GM12875 (cell line): ENCODE data around the gene NOX5.

Experiments used
- H3K4me3 ChIP-seq: one replicate; pipeline ENCODE4 v1.5.1; 2011; ENCODE audit warnings: low read depth, low read length, control low read depth
- TF ChIP-seq, protein P1 (sequence below): IDR thresholded peaks from 2 replicates; pipeline ENCODE4 v1.5.1; 2011; ENCODE audit warnings: low read depth, mild to moderate bottlenecking, control low read depth, inconsistent platforms, low read length, moderate library complexity, borderline replicate concordance; ENCODE audit not compliant: insufficient read depth

Gene NOX5

DNA sequence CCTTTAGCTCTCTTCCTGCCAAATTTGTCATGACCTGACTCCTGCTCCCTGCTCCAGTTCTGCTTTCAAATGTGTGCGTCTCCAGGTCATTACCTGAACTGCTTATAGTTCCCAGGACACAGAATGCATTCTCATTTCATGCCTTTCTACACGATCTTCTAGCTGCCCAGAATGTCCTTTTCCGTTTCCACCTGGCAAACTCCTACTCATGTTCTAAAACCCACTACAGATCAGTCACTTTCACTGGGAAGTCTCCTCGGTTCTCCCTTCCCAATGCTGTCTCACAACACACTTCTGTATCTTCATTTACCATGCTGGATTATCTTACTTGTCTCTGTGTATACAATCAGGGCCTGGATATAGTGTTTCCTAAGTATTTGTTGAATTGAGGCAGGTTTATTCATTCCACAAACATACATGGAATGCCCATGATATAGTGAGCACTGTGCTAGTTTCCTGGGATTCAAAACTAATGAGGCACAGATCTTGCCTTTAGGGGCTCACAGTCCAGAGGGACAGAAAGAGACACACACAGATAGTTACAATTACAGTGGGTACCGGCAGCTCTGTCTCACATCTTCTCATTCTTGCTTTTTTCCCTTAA, 1.6 kb upstream of the NOX5 start:
- H3K4me3 ChIP-seq = no peak overlapping the region
- TF ChIP-seq, protein P1, sequence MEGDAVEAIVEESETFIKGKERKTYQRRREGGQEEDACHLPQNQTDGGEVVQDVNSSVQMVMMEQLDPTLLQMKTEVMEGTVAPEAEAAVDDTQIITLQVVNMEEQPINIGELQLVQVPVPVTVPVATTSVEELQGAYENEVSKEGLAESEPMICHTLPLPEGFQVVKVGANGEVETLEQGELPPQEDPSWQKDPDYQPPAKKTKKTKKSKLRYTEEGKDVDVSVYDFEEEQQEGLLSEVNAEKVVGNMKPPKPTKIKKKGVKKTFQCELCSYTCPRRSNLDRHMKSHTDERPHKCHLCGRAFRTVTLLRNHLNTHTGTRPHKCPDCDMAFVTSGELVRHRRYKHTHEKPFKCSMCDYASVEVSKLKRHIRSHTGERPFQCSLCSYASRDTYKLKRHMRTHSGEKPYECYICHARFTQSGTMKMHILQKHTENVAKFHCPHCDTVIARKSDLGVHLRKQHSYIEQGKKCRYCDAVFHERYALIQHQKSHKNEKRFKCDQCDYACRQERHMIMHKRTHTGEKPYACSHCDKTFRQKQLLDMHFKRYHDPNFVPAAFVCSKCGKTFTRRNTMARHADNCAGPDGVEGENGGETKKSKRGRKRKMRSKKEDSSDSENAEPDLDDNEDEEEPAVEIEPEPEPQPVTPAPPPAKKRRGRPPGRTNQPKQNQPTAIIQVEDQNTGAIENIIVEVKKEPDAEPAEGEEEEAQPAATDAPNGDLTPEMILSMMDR = no peak

DNA sequence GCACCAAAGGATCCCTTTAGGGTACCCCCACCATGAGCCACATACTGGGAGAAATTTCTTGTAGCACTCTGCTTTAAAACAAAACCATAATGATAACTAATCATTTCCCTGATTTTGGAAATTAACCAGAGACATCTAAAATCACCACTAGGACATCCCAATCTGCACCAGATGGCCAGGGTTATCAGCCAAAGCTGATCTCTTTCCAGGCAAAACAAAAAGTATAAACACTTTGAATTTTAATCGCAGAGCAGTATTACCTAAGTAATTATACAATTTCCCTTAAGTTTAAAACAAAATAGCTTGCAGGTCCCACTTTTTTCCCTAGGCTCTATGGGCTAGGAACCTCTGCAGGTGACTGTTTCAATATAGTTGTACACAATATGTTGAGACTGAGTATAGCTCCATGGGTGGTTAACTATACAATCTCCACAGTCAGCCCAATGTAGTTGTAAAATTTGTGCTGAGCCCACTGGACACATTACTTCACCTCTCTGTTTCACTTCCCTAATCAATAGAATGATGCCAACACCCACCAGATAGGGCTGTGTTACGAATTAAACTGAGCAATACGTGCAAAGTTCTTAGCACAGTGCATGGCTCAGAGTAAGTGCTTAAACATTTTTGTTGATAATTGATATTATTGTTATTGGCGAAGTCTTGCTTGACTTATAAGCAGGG, 629 bp upstream of the NOX5 start:
- TF ChIP-seq, protein P1 = no peak

DNA sequence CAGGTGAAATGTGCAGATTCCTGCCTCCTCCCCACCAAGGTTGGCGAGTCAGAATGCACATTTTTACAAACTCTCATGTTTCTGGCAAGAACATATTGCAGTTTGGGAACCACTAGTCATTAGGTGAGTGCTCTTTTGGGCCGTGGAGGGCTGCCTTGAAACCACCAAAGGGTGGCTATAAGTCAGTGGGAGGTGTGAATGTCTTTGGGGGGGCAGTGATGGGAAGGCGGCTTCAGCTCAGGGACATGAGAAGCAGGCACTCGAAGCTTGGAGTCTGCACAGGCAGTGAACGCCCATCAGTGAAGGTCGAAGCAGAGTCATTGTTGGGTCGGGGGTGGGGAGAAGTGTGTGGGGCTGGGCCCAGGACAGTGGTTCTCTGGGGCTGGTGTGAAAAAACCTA, 1.1 kb downstream of the NOX5 start:
- TF ChIP-seq, protein P1 = no peak

More for the DNA sequence above, 629 bp upstream of the NOX5 start:
- H3K4me3 ChIP-seq = no peak overlapping the region

DNA sequence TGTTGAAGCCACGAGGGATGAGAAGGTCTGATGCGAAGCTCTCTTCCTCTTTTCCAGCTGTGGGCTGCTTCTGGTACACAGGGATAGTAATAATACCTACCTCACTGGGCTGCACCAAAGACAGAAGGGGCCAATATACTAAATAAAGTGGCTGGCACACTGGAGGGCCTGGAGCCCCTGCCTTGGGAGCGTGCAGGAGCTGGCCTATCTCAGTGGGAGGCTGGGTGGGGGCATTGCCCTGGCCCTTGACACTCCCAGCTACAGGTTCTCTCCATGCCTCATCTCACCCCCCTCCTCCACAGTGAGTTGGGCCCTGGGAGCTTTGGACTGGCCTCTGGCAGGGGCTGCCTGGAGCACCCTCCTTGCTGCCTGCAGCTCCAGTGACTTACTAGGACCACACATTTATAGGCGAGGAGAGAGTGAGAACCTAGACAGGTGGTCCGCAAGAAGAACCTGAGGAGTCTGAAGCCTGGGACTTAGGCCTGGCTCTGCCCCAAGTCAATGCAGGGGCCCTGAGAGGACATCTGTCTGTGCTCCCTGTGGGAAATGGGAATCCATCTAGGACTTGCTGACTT, 1.6 kb downstream of the NOX5 start:
- TF ChIP-seq, protein P1 = no peak
- H3K4me3 ChIP-seq = no peak overlapping the region

More for the DNA sequence above, 1.1 kb downstream of the NOX5 start:
- H3K4me3 ChIP-seq = no peak overlapping the region

DNA sequence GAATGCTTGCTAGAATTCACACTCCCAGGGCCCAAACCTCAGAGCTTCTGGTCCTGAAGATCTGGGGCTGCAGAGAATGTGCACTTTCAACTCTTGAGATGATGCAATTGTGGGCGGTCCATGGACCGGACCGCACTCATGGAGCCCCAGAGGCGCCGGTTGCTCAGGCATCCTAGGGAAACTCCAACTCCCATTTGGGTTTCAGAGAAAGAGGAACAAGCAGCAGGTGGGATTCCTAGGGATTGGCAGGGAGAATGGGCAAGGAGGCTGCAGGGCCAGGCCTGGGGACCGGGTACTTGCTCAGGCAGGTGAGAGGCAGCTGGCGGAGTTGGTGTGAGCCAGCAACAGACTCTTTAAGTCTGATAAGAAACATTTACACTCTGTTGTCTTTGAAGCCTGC, 3.5 kb downstream of the NOX5 start:
- TF ChIP-seq, protein P1 = no peak
- H3K4me3 ChIP-seq = no peak overlapping the region

DNA sequence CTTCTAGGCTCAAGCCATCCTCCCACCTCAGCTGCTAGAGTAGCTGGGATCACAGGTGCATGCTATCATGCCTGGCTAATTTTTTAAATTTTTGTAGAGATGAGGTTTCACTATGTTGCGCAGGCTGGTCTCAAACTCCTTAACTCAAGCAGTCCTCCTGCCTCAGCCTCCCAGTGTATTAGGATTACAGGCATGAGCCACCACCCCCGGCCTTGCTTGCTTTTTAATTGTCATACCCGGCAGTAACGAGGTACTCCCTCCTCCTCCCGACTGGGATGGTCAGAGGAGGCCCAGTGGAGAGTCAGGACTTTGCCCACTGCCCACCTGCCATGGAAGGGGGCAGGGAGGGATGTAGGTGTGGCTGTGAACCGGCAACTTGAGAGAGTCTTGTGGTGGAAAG, 4.5 kb downstream of the NOX5 start:
- H3K4me3 ChIP-seq = no peak overlapping the region
- TF ChIP-seq, protein P1 = no peak

DNA sequence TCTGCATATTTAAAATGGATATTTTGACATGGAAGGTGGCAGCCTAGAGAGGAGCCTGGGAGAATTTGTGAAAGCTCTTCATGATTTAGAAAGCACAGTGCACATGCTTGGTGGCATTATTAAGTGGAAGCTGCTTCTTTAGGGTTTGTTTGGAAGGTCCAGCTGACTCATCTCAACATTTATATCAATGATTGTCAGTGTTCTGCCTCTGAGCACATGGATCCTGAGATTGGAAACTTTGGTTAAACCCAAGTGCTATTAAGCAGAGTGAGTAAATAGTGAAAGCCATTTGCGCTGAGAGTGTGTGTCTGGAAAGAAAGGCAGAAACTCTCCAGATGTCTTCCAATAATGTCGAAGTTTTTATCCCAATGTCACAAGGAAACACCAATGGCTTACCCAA, 7.4 kb downstream of the NOX5 start:
- TF ChIP-seq, protein P1 = no peak
- no peak overlapping the region for H3K4me3 ChIP-seq
